B cell (primary cell): ENCODE data around the gene GTF2IRD1. TPM values are rescaled to one million over a fixed set of nuclear protein-coding genes. Genes with fewer than 3 reads are reported as not detected.

Experiments used
- ATAC-seq: fragments of 200-7000 bp; cut with Tn5 transposase; one replicate; pipeline ENCODE4 v1.10.0; 2021; ENCODE audit warnings: low read depth, mild to moderate bottlenecking, moderate number of reproducible peaks, moderate library complexity
- CTCF ChIA-PET: fragments of 350-600 bp; sonication (Branson Sonifier 250); formaldehyde crosslinking; loops from one replicate; lab custom pipeline; 2021; ENCODE audit warnings: antibody characterized with exemption, inconsistent platforms; lab: Charles Lee
- POLR2A ChIA-PET: fragments of 350-600 bp; sonication (Branson Sonifier 250); formaldehyde crosslinking; loops from one replicate; lab custom pipeline; 2021; ENCODE audit warnings: antibody characterized with exemption; lab: Charles Lee
- DNase-seq: peaks from one replicate; pipeline ENCODE4 v3.0.0; 2013
- H2AFZ ChIP-seq: 2 replicates; pipeline ENCODE4 v1.6.1; 2012; ENCODE audit warnings: mild to moderate bottlenecking, low read depth, low read length; ENCODE audit not compliant: insufficient read depth, poor library complexity, severe bottlenecking
- H3K27ac ChIP-seq, 2 donors: 1 replicate in 1 of 2; 2 replicates in 1 of 2; pipeline ENCODE4 v1.5.1; 2012 to 2013; ENCODE audit warnings: low read length in 2 of 2, mild to moderate bottlenecking in 2 of 2, moderate library complexity in 1 of 2
- H3K27me3 ChIP-seq, 4 experiments: fragments of 200-600 bp in 1 of 4; sonication (generic) in 1 of 4; replicated peaks in 1 of 4; 1 replicate in 2 of 4; 2 replicates in 2 of 4; pipeline versions ENCODE4 v1.6.1 to v1.7.0; 2013 to 2016; ENCODE audit warnings: low read length in 3 of 4, mild to moderate bottlenecking in 2 of 4, mixed read lengths in 1 of 4, moderate library complexity in 1 of 4; ENCODE audit not compliant: insufficient read depth in 4 of 4, control insufficient read depth in 3 of 4; ENCODE audit errors: control extremely low read depth in 1 of 4
- H3K36me3 ChIP-seq, 2 experiments: replicated peaks in 1 of 2; 1 replicate in 1 of 2; 2 replicates in 1 of 2; pipeline versions ENCODE4 v1.6.1 to v1.7.1; 2013; ENCODE audit warnings: low read length in 1 of 2; ENCODE audit not compliant: insufficient read depth in 2 of 2, control insufficient read depth in 1 of 2; ENCODE audit errors: control extremely low read depth in 1 of 2, extremely low read depth in 1 of 2
- H3K4me1 ChIP-seq, 2 donors: fragments of 200-600 bp in 1 of 2; sonication (generic) in 1 of 2; 1 replicate in 1 of 2; 2 replicates in 1 of 2; pipeline versions ENCODE4 v1.5.1 to v1.6.1; 2013 to 2017; ENCODE audit warnings: low read length in 2 of 2; ENCODE audit not compliant: control insufficient read depth in 2 of 2, insufficient read depth in 2 of 2
- H3K4me2 ChIP-seq: replicated peaks from 2 replicates; pipeline ENCODE3; 2012; ENCODE audit warnings: mild to moderate bottlenecking, low read depth, low read length; ENCODE audit not compliant: poor library complexity, severe bottlenecking
- H3K4me3 ChIP-seq, 5 experiments: fragments of 200-600 bp in 1 of 5; sonication (generic) in 1 of 5; 1 replicate in 3 of 5; 2 replicates in 2 of 5; pipeline versions ENCODE4 v1.5.1 to v1.7.0; 2011 to 2016; ENCODE audit warnings: low read length in 4 of 5, mild to moderate bottlenecking in 4 of 5, low read depth in 2 of 5, control low read depth in 1 of 5, moderate library complexity in 1 of 5; ENCODE audit not compliant: insufficient read depth in 1 of 5; ENCODE audit errors: control extremely low read depth in 1 of 5, extremely low read depth in 1 of 5
- H3K79me2 ChIP-seq: fragments of 200-600 bp; sonication (generic); one replicate; pipeline ENCODE4 v1.6.0; 2016; ENCODE audit warnings: low read length; ENCODE audit not compliant: control insufficient read depth, insufficient read depth
- H3K9ac ChIP-seq: fragments of 200-600 bp; sonication (generic); 2 replicates; pipeline ENCODE4 v1.6.1; 2017; ENCODE audit warnings: mild to moderate bottlenecking, low read length, moderate library complexity
- H3K9me3 ChIP-seq, 3 donors: one replicate each; pipeline versions ENCODE4 v1.6.1 to v1.7.1; 2013; ENCODE audit warnings: low read length in 2 of 3; ENCODE audit not compliant: control insufficient read depth in 2 of 3, insufficient read depth in 1 of 3; ENCODE audit errors: control extremely low read depth in 1 of 3
- H4K20me1 ChIP-seq: 2 replicates; pipeline ENCODE4 v1.6.0; 2012; ENCODE audit warnings: mild to moderate bottlenecking, low read length; ENCODE audit not compliant: insufficient read depth, control insufficient read depth, poor library complexity, severe bottlenecking
- H3K27ac Mint-ChIP-seq: one replicate; pipeline ENCODE4 v1.8.0; 2021; ENCODE audit warnings: mixed read lengths
- H3K27me3 Mint-ChIP-seq: one replicate; pipeline ENCODE4 v1.8.0; 2021; ENCODE audit warnings: mixed read lengths
- H3K4me1 Mint-ChIP-seq: one replicate; pipeline ENCODE4 v1.8.0; 2021; ENCODE audit warnings: mixed read lengths
- H3K4me3 Mint-ChIP-seq: one replicate; pipeline ENCODE4 v1.8.0; 2021; ENCODE audit warnings: mixed read lengths
- H3K9me3 Mint-ChIP-seq: one replicate; pipeline ENCODE4 v1.8.0; 2022; ENCODE audit warnings: mixed read lengths; ENCODE audit not compliant: insufficient read depth
- CTCF ChIP-seq: fragments of 200-600 bp; IDR thresholded peaks from one replicate; pipeline ENCODE4 v1.8.0; 2022; ENCODE audit warnings: antibody characterized with exemption, mild to moderate bottlenecking
- EZH2 ChIP-seq: IDR thresholded peaks from 2 replicates; pipeline ENCODE4 v1.6.1; 2012; ENCODE audit warnings: borderline replicate concordance, low read depth, mild to moderate bottlenecking, moderate library complexity, low read length; ENCODE audit not compliant: insufficient read depth, poor library complexity, severe bottlenecking
- WGBS: methylation state at CpG from one replicate; pipeline ENCODE4 v1.1.5; 2013; ENCODE audit warnings: missing lambda C conversion rate; ENCODE audit not compliant: insufficient coverage; 5-methylcytosine and 5-hydroxymethylcytosine counted together
- intact Hi-C: fragments of 100-400 bp; cut with micrococcal nuclease; formaldehyde crosslinking; loops from one replicate; pipeline ENCODE4 v1.10.0; 2022
- polyA plus RNA-seq: library from polyadenylated mRNA; depleted of rRNA; stranded (reverse); fragments of >200 nt; gene quantifications from 2 replicates; pipeline ENCODE4 v1.2.3, GENCODE V29; 2012
- total RNA-seq, 2 donors: library from RNA; stranded (reverse); fragments of 120-200 nt in 1 of 2; gene quantifications; 1 replicate in 1 of 2; 2 replicates in 1 of 2; pipeline versions ENCODE4 v1.2.3 to v1.2.4, GENCODE V29; 2013 to 2022

The GTF2IRD1 gene
- total and polyA plus RNA-seq, 2 donors (not counting 1 experiment from before 2014, with no cell fraction given), result 0.45 to 2.2 TPM

- Histone ChIP-seq H3K27ac (no peak overlapping the region), H3K36me3 (no peaks in the 10 kb centered on the region), H4K20me1 (no peaks in the 10 kb centered on the region), H3K27me3 (peaks cover 0 to 2% (median 0%) of the 10 kb centered on the region in 4 experiments), H3K9ac (no peak overlapping the region), H3K4me1 (peaks cover 0 to 6% of the 10 kb centered on the region in 2 donors), H3K4me2 (no peak overlapping the region), H3K79me2 (no peaks in the 10 kb centered on the region), H3K4me3 (no peak overlapping the region), H2AFZ (no peak overlapping the region), H3K9me3 (no peaks in the 10 kb centered on the region)
- H3K27me3 Mint-ChIP-seq, result no peaks in the 10 kb centered on the region
- intact Hi-C loops, result no loop called here
- no peak overlapping the region for H3K27ac Mint-ChIP-seq
- ChIA-PET CTCF (interaction anchor here (1.1 to 1.3 kb wide), 5 partner anchors 9 to 618 kb away, joined by 3 read pairs; no protein-coding TSS in a partner anchor), POLR2A (no interaction called here)
- H3K4me3 Mint-ChIP-seq, result no peak overlapping the region
- no peak for TF ChIP-seq EZH2
- peak; percentile 13 for TF ChIP-seq CTCF
- H3K4me1 Mint-ChIP-seq, result no peaks in the 10 kb centered on the region
- DNase-seq (no peak), ATAC-seq (no peak)
- no peaks in the 10 kb centered on the region for H3K9me3 Mint-ChIP-seq
- WGBS, result 90% methylated on average over 2 of the region's 4 CpGs
These were observed 33.7 kb upstream of the GTF2IRD1 start for GRCh38 chr7:74420006-74420405.

GRCh38 chr7:74424291-74424880 lies 29.3 kb upstream of the GTF2IRD1 start:
- ATAC-seq (no peak), DNase-seq (no peak)
- H4K20me1 ChIP-seq, result no peaks in the 10 kb centered on the region
- no peak overlapping the region for H3K4me2 ChIP-seq
- no peaks in the 10 kb centered on the region for H3K36me3 ChIP-seq
- no peak overlapping the region for H3K27ac ChIP-seq
- no peaks in the 10 kb centered on the region for H3K9me3 ChIP-seq
- Mint-ChIP-seq H3K4me3 (no peak overlapping the region), H3K4me1 (no peaks in the 10 kb centered on the region), H3K9me3 (no peaks in the 10 kb centered on the region), H3K27ac (no peak overlapping the region), H3K27me3 (no peaks in the 10 kb centered on the region)
- H3K27me3 ChIP-seq, result peaks cover 0 to 2% (median 0%) of the 10 kb centered on the region in 4 experiments
- no peak overlapping the region for H3K4me3 ChIP-seq
- WGBS, result 91% methylated on average over 8 of the region's 10 CpGs
- CTCF ChIA-PET, result no interaction called here
- no peak overlapping the region for H2AFZ ChIP-seq
- no peak overlapping the region for H3K9ac ChIP-seq
- no peaks in the 10 kb centered on the region for H3K4me1 ChIP-seq
- TF ChIP-seq CTCF, result no peak
- TF ChIP-seq EZH2, result no peak
- H3K79me2 ChIP-seq, result no peaks in the 10 kb centered on the region
- POLR2A ChIA-PET, result no interaction called here
- intact Hi-C loops, result no loop called here
